ENCODE results near the gene STK11.
"Not testable (repeated sequence)": the region's sequence is repeated elsewhere in the genome, so short reads cannot be mapped to it uniquely, and the experiment has no call there.

Gene STK11

GRCh38 chr19:1238369-1239303, 33.1 kb downstream of the STK11 start:
- no peak for DNase-seq

GRCh38 chr19:1239420-1239795, 33.8 kb downstream of the STK11 start:
- DNase-seq, result no peak

GRCh38 chr19:1239796-1240737, 34.5 kb downstream of the STK11 start:
- DNase-seq, result peak; percentile 45

- no peak for DNase-seq
These were observed 35.3 kb downstream of the STK11 start for GRCh38 chr19:1240925-1241324.

- DNase-seq, result peak; percentile 69
These were observed 36.0 kb downstream of the STK11 start, which contains the start of gene ATP5F1D for GRCh38 chr19:1241417-1242095. Gene ATP5F1D (plus strand): TSS chr19:1241751. CDS start chr19:1241851, 100 bp downstream.

- peak; percentile 45 for DNase-seq
These were observed 38.5 kb downstream of the STK11 start for GRCh38 chr19:1243768-1244692.

- no peak for DNase-seq
These were observed 39.3 kb downstream of the STK11 start for GRCh38 chr19:1244693-1245451.

GRCh38 chr19:1245494-1246264, 40.1 kb downstream of the STK11 start:
- no peak for DNase-seq

GRCh38 chr19:1246265-1247087, 40.9 kb downstream of the STK11 start:
- not testable (repeated sequence) for DNase-seq

GRCh38 chr19:1247748-1248138, 42.2 kb downstream of the STK11 start:
- DNase-seq, result no peak

GRCh38 chr19:1248139-1248785, 42.7 kb downstream of the STK11 start, which contains the start of gene MIDN:
Gene MIDN (plus strand): TSS chr19:1248583. CDS start chr19:1250297, 1,714 bp downstream.
- no peak for DNase-seq

GRCh38 chr19:1248786-1249297, 43.3 kb downstream of the STK11 start:
- no peak for DNase-seq

- DNase-seq, result peak; percentile 68
These were observed 43.9 kb downstream of the STK11 start for GRCh38 chr19:1249298-1249989.

GRCh38 chr19:1249990-1250436, 44.4 kb downstream of the STK11 start:
- no peak for DNase-seq

GRCh38 chr19:1250437-1251260, 45.1 kb downstream of the STK11 start:
- no peak for DNase-seq
